IMR-90 (cell line): ENCODE data around the gene TBX3. TPM values are rescaled to one million over a fixed set of nuclear protein-coding genes. Genes with fewer than 3 reads are reported as not detected.

Experiments used
- ATAC-seq: fragments of 200-7000 bp; cut with Tn5 transposase; 2 replicates; pipeline ENCODE4 v1.9.1; 2020; ENCODE audit warnings: low read depth, mild to moderate bottlenecking, moderate library complexity
- BruUV-seq: library from RNA; stranded (reverse); fragments of 400-500 nt; replicated peaks from 2 replicates; lab custom pipeline; 2021; lab: Mats Ljungman, UMichigan
- CTCF ChIA-PET: fragments of 300-600 bp; formaldehyde crosslinking; extraction: SDS; loops from one replicate; lab custom pipeline; 2021; ENCODE audit warnings: antibody characterized with exemption; lab: Yijun Ruan, JAX
- POLR2A ChIA-PET: fragments of 300-600 bp; sonication (Branson Sonifier 250); formaldehyde crosslinking; loops from one replicate; lab custom pipeline; 2022; ENCODE audit warnings: antibody characterized with exemption; ENCODE audit not compliant: unreplicated experiment; lab: Charles Lee
- DNase-seq: peaks from one replicate; pipeline ENCODE4 v3.0.0; 2013
- H2AFZ ChIP-seq: replicated peaks from 2 replicates; pipeline ENCODE3; 2013; ENCODE audit warnings: low read length, mild to moderate bottlenecking; ENCODE audit not compliant: poor library complexity
- H2AK5ac ChIP-seq: 2 replicates; pipeline ENCODE4 v1.6.1; 2013; ENCODE audit warnings: low read depth, low read length, inconsistent platforms
- H2AK9ac ChIP-seq: replicated peaks from 2 replicates; pipeline ENCODE3; 2013; ENCODE audit warnings: mild to moderate bottlenecking, low read depth, low read length, moderate library complexity; ENCODE audit not compliant: poor library complexity
- H2BK120ac ChIP-seq: 2 replicates; pipeline ENCODE4 v1.6.1; 2013; ENCODE audit warnings: low read depth, low read length, inconsistent platforms
- H2BK15ac ChIP-seq: 3 replicates; pipeline ENCODE4 v1.6.1; 2013; ENCODE audit warnings: low read depth, low read length, inconsistent platforms
- H2BK20ac ChIP-seq: 2 replicates; pipeline ENCODE4 v1.6.1; 2013; ENCODE audit warnings: low read depth, mild to moderate bottlenecking, inconsistent platforms, low read length, moderate library complexity
- H2BK5ac ChIP-seq: 2 replicates; pipeline ENCODE4 v1.6.1; 2013; ENCODE audit warnings: mild to moderate bottlenecking, low read depth, low read length, inconsistent platforms; ENCODE audit not compliant: poor library complexity, severe bottlenecking
- H3K14ac ChIP-seq: replicated peaks from 2 replicates; pipeline ENCODE4 v1.6.1; 2013; ENCODE audit warnings: low read depth, low read length, inconsistent platforms
- H3K18ac ChIP-seq: 2 replicates; pipeline ENCODE4 v1.6.1; 2013; ENCODE audit warnings: low read depth, low read length, control low read depth
- H3K23ac ChIP-seq: 2 replicates; pipeline ENCODE4 v1.6.1; 2013; ENCODE audit warnings: low read depth, low read length, inconsistent platforms
- H3K27ac ChIP-seq: 2 replicates; pipeline ENCODE4 v1.5.1; 2013; ENCODE audit warnings: mild to moderate bottlenecking, control low read depth, low read length; ENCODE audit not compliant: insufficient read depth
- H3K27me3 ChIP-seq: 2 replicates; pipeline ENCODE4 v1.6.1; 2013; ENCODE audit warnings: low read length; ENCODE audit not compliant: control insufficient read depth, insufficient read depth
- H3K36me3 ChIP-seq: 2 replicates; pipeline ENCODE4 v1.6.1; 2013; ENCODE audit warnings: low read length, mixed read lengths; ENCODE audit not compliant: control insufficient read depth, insufficient read depth
- H3K4ac ChIP-seq: 2 replicates; pipeline ENCODE4 v1.6.1; 2013; ENCODE audit warnings: low read depth, low read length, inconsistent platforms
- H3K4me1 ChIP-seq: 2 replicates; pipeline ENCODE4 v1.6.1; 2013; ENCODE audit warnings: low read length, mixed read lengths; ENCODE audit not compliant: control insufficient read depth, insufficient read depth
- H3K4me2 ChIP-seq: 2 replicates; pipeline ENCODE4 v1.6.1; 2013; ENCODE audit warnings: low read depth, mild to moderate bottlenecking, control low read depth, low read length, moderate library complexity
- H3K4me3 ChIP-seq: 2 replicates; pipeline ENCODE4 v1.5.1; 2013; ENCODE audit warnings: low read depth, mild to moderate bottlenecking, control low read depth, low read length, moderate library complexity; ENCODE audit not compliant: insufficient read depth
- H3K56ac ChIP-seq: 2 replicates; pipeline ENCODE4 v1.6.1; 2013; ENCODE audit warnings: low read length, inconsistent platforms; ENCODE audit not compliant: insufficient read depth; ENCODE audit errors: extremely low read depth
- H3K79me1 ChIP-seq, 2 experiments: 2 replicates each; pipeline ENCODE4 v1.6.1; 2013; ENCODE audit warnings: low read length in 2 of 2, inconsistent platforms in 1 of 2, low read depth in 1 of 2
- H3K9ac ChIP-seq: 2 replicates; pipeline ENCODE4 v1.6.1; 2013; ENCODE audit warnings: low read depth, low read length, control low read depth
- H3K9me1 ChIP-seq: 2 replicates; pipeline ENCODE4 v1.6.1; 2013; ENCODE audit warnings: low read length, inconsistent platforms; ENCODE audit not compliant: insufficient read depth
- H3K9me3 ChIP-seq: 2 replicates; pipeline ENCODE4 v1.6.1; 2013; ENCODE audit warnings: low read length; ENCODE audit not compliant: control insufficient read depth, insufficient read depth
- H4K20me1 ChIP-seq: 2 replicates; pipeline ENCODE4 v1.6.1; 2013; ENCODE audit warnings: low read length, inconsistent platforms; ENCODE audit not compliant: insufficient read depth
- H4K5ac ChIP-seq: 2 replicates; pipeline ENCODE4 v1.6.1; 2013; ENCODE audit warnings: mild to moderate bottlenecking, low read depth, low read length, control low read depth
- H4K8ac ChIP-seq, 2 experiments: 2 replicates each; pipeline ENCODE4 v1.6.1; 2013; ENCODE audit warnings: low read depth in 2 of 2, low read length in 2 of 2, control low read depth in 1 of 2, inconsistent platforms in 1 of 2
- H4K91ac ChIP-seq: 2 replicates; pipeline ENCODE4 v1.6.1; 2013; ENCODE audit warnings: low read depth, low read length, inconsistent platforms; ENCODE audit not compliant: insufficient read depth
- CHD1 ChIP-seq: IDR thresholded peaks from 2 replicates; pipeline ENCODE4 v1.6.1; 2012; ENCODE audit warnings: low read depth, low read length, improper control_type of control experiment
- CTCF ChIP-seq: conservative IDR thresholded peaks from 2 replicates; pipeline ENCODE4 v1.5.1; 2012; ENCODE audit warnings: mild to moderate bottlenecking, low read depth, low read length, improper control_type of control experiment
- POLR2A ChIP-seq: IDR thresholded peaks from 2 replicates; pipeline ENCODE4 v1.6.1; 2012; ENCODE audit warnings: mild to moderate bottlenecking, low read depth, low read length
- WGBS, 2 experiments: methylation state at CpG; one replicate each; pipeline versions ENCODE4 v1.1.5 to v1.1.7; 2013; ENCODE audit warnings: missing lambda C conversion rate in 2 of 2; ENCODE audit not compliant: insufficient read length in 1 of 2; ENCODE audit errors: extremely low coverage in 2 of 2; 5-methylcytosine and 5-hydroxymethylcytosine counted together
- dilution Hi-C: fragments of 300-500 bp; cut with HindIII; formaldehyde crosslinking; loops from one replicate; pipeline ENCODE4 v1.14.3; 2018; ENCODE audit warnings: low sequenced_read_pairs; ENCODE audit not compliant: unreplicated experiment
- in situ Hi-C: fragments of 300-500 bp; cut with MboI; formaldehyde crosslinking; loops from 3 replicates; pipeline ENCODE4 v1.14.3; 2019; ENCODE audit warnings: low sequenced_read_pairs, inconsistent platforms, mixed read lengths
- intact Hi-C: fragments of 100-400 bp; cut with micrococcal nuclease; formaldehyde crosslinking; loops from 2 replicates; pipeline ENCODE4 v1.10.0; 2022
- polyA plus RNA-seq, 3 experiments: library from polyadenylated mRNA; depleted of rRNA; stranded (reverse); fragments of >200 nt; gene quantifications; 2 replicates each; pipeline ENCODE4 v1.2.3, GENCODE V29; 2012; ENCODE audit warnings: low replicate concordance in 1 of 3
- total RNA-seq: library from RNA; depleted of rRNA; stranded (reverse); fragments of >200 nt; gene quantifications from 2 replicates; pipeline ENCODE4 v1.2.3, GENCODE V29; 2012

The TBX3 gene
- total and polyA plus RNA-seq, 2 of the 4 experiments (the other 2 are of a cell fraction): 15.8 to 44.9 TPM

GRCh38 chr12:114682106-114682784 is 1.7 kb downstream of the TBX3 start:
- intact Hi-C loops: loop anchor here (5.0 kb wide), 6 partner anchors 235 to 1070 kb away; no protein-coding TSS in a partner anchor
- Histone ChIP-seq H3K9ac (peak overlapping the region; percentile 99), H3K4ac (peak overlapping the region; percentile 97), H2BK15ac (no peak overlapping the region), H4K5ac (peak overlapping the region; percentile 42; the same call in 1 of the 2 replicates), H2AFZ (peak overlapping the region; percentile 28), H3K4me1 (peaks cover 25% of the 10 kb centered on the region), H3K79me1 (peaks cover 4 to 17% of the 10 kb centered on the region in 2 experiments; a peak in 3 of 4 replicates), H2AK5ac (peak overlapping the region; percentile 1; the same call in 1 of the 2 replicates), H3K27ac (peak overlapping the region; percentile 92), H2BK20ac (no peak overlapping the region), H3K23ac (peak overlapping the region; percentile 98), H3K9me1 (no peaks in the 10 kb centered on the region), H3K14ac (peak overlapping the region; percentile 98), H4K8ac (peak overlapping the region; percentile 29 to 57), H3K18ac (peak overlapping the region; percentile 55), H3K56ac (peak overlapping the region; percentile 90), H3K4me2 (peak overlapping the region; percentile 51; the same call in 1 of the 2 replicates), H2BK120ac (peak overlapping the region; percentile 87), H3K27me3 (no peaks in the 10 kb centered on the region), H4K91ac (peak overlapping the region; percentile 60), H4K20me1 (peaks cover 20% of the 10 kb centered on the region), H2BK5ac (peak overlapping the region; percentile 89), H2AK9ac (peak overlapping the region; percentile 85), H3K4me3 (peak overlapping the region; percentile 69), H3K36me3 (peaks cover 28% of the 10 kb centered on the region), H3K9me3 (no peaks in the 10 kb centered on the region)
- dilution Hi-C loops: no loop called here
- POLR2A ChIA-PET: interaction anchor here (1.5 kb wide), 1 partner anchor 13 kb away, joined by 3 read pairs; no protein-coding TSS in a partner anchor
- 0% methylated on average over 2 of the region's 10 CpGs; no CpG with 5 or more reads in 1 of the 2 experiments for WGBS, 2 experiments
- CTCF ChIA-PET: no interaction called here
- DNase-seq (no peak), ATAC-seq (no peak)
- no TSS peak for BruUV-seq
- in situ Hi-C loops: no loop called here
- no peak for TF ChIP-seq CTCF
- TF ChIP-seq CHD1: 0 out of 2 replicates have a peak, but pooled peaks have one; percentile 66
- peak; percentile 1; the same call in 1 of the 2 replicates for TF ChIP-seq POLR2A
